ENCODE measurements around the gene EOMES. TPM values are rescaled to one million over a fixed set of nuclear protein-coding genes. Genes with fewer than 3 reads are reported as not detected.

EOMES gene
- total RNA-seq, 4 donors from 2014 or later = 0.17 TPM; not detected in 3

GRCh38 chr3:27677565-27677964 lies 44.6 kb downstream of the EOMES start:
- no peak for DNase-seq (ENCODE audit: extremely low spot score)
- no peaks in the 10 kb centered on the region for H3K9me3 ChIP-seq
- intact Hi-C loops (cut with DNase I) = loop anchor here (5.0 kb wide), 1 partner anchor 195 kb away; the partner anchor contains the start of gene SLC4A7
- no peak overlapping the region for H3K4me3 ChIP-seq
- 61% methylated on average over 3 of the region's 3 CpGs for WGBS
- peak overlapping the region; percentile 18 to 57 (median 52) for H3K27ac ChIP-seq (replicated peaks in 1 of 4)
- H3K36me3 ChIP-seq = no peaks in the 10 kb centered on the region
- no peaks in the 10 kb centered on the region for H3K27me3 ChIP-seq
- peaks cover 0 to 26% (median 14%) of the 10 kb centered on the region in 4 donors for H3K4me1 ChIP-seq
- TF ChIP-seq POLR2AphosphoS5 (IDR thresholded peaks at IDR 0.05) (peak in 1 of 2 donors; percentile 64), CTCF (IDR thresholded peaks at IDR 0.05) (no peak)

- intact Hi-C loops (cut with DNase I) = loop anchor here (5.0 kb wide), 1 partner anchor 193 kb away; the partner anchor contains the start of gene SLC4A7
- Histone ChIP-seq H3K27me3 (no peaks in the 10 kb centered on the region), H3K4me3 (no peak overlapping the region), H3K27ac (replicated peaks in 1 of 4) (no peak overlapping the region), H3K9me3 (no peaks in the 10 kb centered on the region), H3K4me1 (peaks cover 0 to 13% (median 5%) of the 10 kb centered on the region in 4 donors), H3K36me3 (no peaks in the 10 kb centered on the region)
- no peak for DNase-seq (ENCODE audit: extremely low spot score)
- TF ChIP-seq POLR2A (IDR thresholded peaks at IDR 0.05; ENCODE audit: low read depth) = no peak
- no peak for TF ChIP-seq EP300 (IDR thresholded peaks at IDR 0.05)
- TF ChIP-seq CTCF (IDR thresholded peaks at IDR 0.05) = no peak
- no peak for TF ChIP-seq POLR2AphosphoS5 (IDR thresholded peaks at IDR 0.05)
- 50% methylated on average over 3 of the region's 3 CpGs for WGBS
These were observed 46.8 kb downstream of the EOMES start for GRCh38 chr3:27675287-27675686.

- TF ChIP-seq EP300 (IDR thresholded peaks at IDR 0.05) (no peak), POLR2A (IDR thresholded peaks at IDR 0.05; ENCODE audit: low read depth) (no peak), POLR2AphosphoS5 (IDR thresholded peaks at IDR 0.05) (no peak), CTCF (IDR thresholded peaks at IDR 0.05) (no peak)
- Histone ChIP-seq H3K9me3 (no peaks in the 10 kb centered on the region), H3K36me3 (no peaks in the 10 kb centered on the region), H3K4me3 (no peak overlapping the region), H3K27ac (replicated peaks in 1 of 4) (no peak overlapping the region), H3K27me3 (no peaks in the 10 kb centered on the region), H3K4me1 (peaks cover 0 to 13% (median 5%) of the 10 kb centered on the region in 4 donors)
- WGBS = 73% methylated on average over 2 of the region's 2 CpGs
- intact Hi-C loops (cut with DNase I) = no loop called here
- no peak for DNase-seq (ENCODE audit: extremely low spot score)
These were observed 48.4 kb downstream of the EOMES start for GRCh38 chr3:27673701-27674100.

- no peaks in the 10 kb centered on the region for H3K27me3 ChIP-seq
- peaks cover 0 to 13% (median 3%) of the 10 kb centered on the region in 4 donors for H3K4me1 ChIP-seq
- intact Hi-C loops (cut with DNase I) = no loop called here
- H3K4me3 ChIP-seq = no peak overlapping the region
- no peak for TF ChIP-seq EP300 (IDR thresholded peaks at IDR 0.05)
- no peak for TF ChIP-seq POLR2A (IDR thresholded peaks at IDR 0.05; ENCODE audit: low read depth)
- TF ChIP-seq CTCF (IDR thresholded peaks at IDR 0.05) = no peak
- TF ChIP-seq POLR2AphosphoS5 (IDR thresholded peaks at IDR 0.05) = no peak
- no peaks in the 10 kb centered on the region for H3K9me3 ChIP-seq
- H3K36me3 ChIP-seq = no peaks in the 10 kb centered on the region
- no peak for DNase-seq (ENCODE audit: extremely low spot score)
- no peak overlapping the region for H3K27ac ChIP-seq (replicated peaks in 1 of 4)
- 85% methylated on average over 6 of the region's 6 CpGs for WGBS
These were observed 51.0 kb downstream of the EOMES start for GRCh38 chr3:27671101-27671500.

- H3K9me3 ChIP-seq = no peaks in the 10 kb centered on the region
- DNase-seq (ENCODE audit: extremely low spot score) = no peak
- H3K36me3 ChIP-seq = no peaks in the 10 kb centered on the region
- no peaks in the 10 kb centered on the region for H3K27me3 ChIP-seq
- no peak overlapping the region for H3K4me3 ChIP-seq
- peaks cover 0 to 12% (median 3%) of the 10 kb centered on the region in 4 donors for H3K4me1 ChIP-seq
- H3K27ac ChIP-seq (replicated peaks in 1 of 4) = no peak overlapping the region
- intact Hi-C loops (cut with DNase I) = no loop called here
- no peak for TF ChIP-seq EP300 (IDR thresholded peaks at IDR 0.05)
- TF ChIP-seq POLR2AphosphoS5 (IDR thresholded peaks at IDR 0.05) = no peak
- TF ChIP-seq CTCF (IDR thresholded peaks at IDR 0.05) = no peak
- no peak for TF ChIP-seq POLR2A (IDR thresholded peaks at IDR 0.05; ENCODE audit: low read depth)
These were observed 51.5 kb downstream of the EOMES start for GRCh38 chr3:27670619-27671018.

All from esophagus muscularis mucosa (tissue), 4 donors.